RWPE2 (cell line): ENCODE data around the gene RPS6KA2.

ENCODE experiments used
- ATAC-seq: fragments of 200-7000 bp; cut with Tn5 transposase; 3 replicates; pipeline ENCODE4 v1.9.1; 2021; ENCODE audit warnings: low read depth
- DNase-seq: peaks from one replicate; pipeline ENCODE4 v3.0.0-alpha.2; 2020; ENCODE audit warnings: low spot score
- H3K27ac ChIP-seq: fragments of 450-650 bp; 2 replicates; pipeline ENCODE4 v1.5.1; 2017; ENCODE audit warnings: mild to moderate bottlenecking; ENCODE audit not compliant: poor library complexity, severe bottlenecking
- H3K27me3 ChIP-seq: fragments of 250-450 bp; sonication (Bioruptor Pico); 2 replicates; pipeline ENCODE4 v1.5.1; 2021; ENCODE audit warnings: mild to moderate bottlenecking, moderate library complexity; ENCODE audit not compliant: insufficient read depth, poor library complexity, severe bottlenecking
- H3K36me3 ChIP-seq: fragments of 250-450 bp; sonication (Bioruptor Pico); 2 replicates; pipeline ENCODE4 v1.5.1; 2020; ENCODE audit warnings: low read depth, mild to moderate bottlenecking, moderate library complexity
- H3K4me1 ChIP-seq: fragments of 250-450 bp; sonication (Bioruptor Pico); 2 replicates; pipeline ENCODE4 v1.5.1; 2021; ENCODE audit warnings: mild to moderate bottlenecking, moderate library complexity; ENCODE audit not compliant: insufficient read depth, poor library complexity, severe bottlenecking
- H3K4me3 ChIP-seq: fragments of 250-450 bp; sonication (Bioruptor Pico); 2 replicates; pipeline ENCODE4 v1.5.1; 2021; ENCODE audit warnings: mild to moderate bottlenecking, moderate library complexity; ENCODE audit not compliant: severe bottlenecking
- H3K9me3 ChIP-seq: fragments of 250-450 bp; sonication (Bioruptor Pico); 2 replicates; pipeline ENCODE4 v1.5.1; 2021; ENCODE audit warnings: mild to moderate bottlenecking, moderate library complexity; ENCODE audit not compliant: severe bottlenecking
- TF ChIP-seq, protein P1 (sequence below): fragments of 450-650 bp; IDR thresholded peaks from one replicate; pipeline ENCODE4 v1.5.1; 2017; ENCODE audit warnings: mild to moderate bottlenecking, moderate library complexity; ENCODE audit not compliant: poor library complexity, severe bottlenecking

The RPS6KA2 gene

GRCh38 chr6:166459906-166460305, 167.1 kb downstream of the RPS6KA2 start:
- TF ChIP-seq, protein P1, sequence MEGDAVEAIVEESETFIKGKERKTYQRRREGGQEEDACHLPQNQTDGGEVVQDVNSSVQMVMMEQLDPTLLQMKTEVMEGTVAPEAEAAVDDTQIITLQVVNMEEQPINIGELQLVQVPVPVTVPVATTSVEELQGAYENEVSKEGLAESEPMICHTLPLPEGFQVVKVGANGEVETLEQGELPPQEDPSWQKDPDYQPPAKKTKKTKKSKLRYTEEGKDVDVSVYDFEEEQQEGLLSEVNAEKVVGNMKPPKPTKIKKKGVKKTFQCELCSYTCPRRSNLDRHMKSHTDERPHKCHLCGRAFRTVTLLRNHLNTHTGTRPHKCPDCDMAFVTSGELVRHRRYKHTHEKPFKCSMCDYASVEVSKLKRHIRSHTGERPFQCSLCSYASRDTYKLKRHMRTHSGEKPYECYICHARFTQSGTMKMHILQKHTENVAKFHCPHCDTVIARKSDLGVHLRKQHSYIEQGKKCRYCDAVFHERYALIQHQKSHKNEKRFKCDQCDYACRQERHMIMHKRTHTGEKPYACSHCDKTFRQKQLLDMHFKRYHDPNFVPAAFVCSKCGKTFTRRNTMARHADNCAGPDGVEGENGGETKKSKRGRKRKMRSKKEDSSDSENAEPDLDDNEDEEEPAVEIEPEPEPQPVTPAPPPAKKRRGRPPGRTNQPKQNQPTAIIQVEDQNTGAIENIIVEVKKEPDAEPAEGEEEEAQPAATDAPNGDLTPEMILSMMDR, result no peak
- Histone ChIP-seq H3K27ac (peak overlapping the region; percentile 68), H3K27me3 (no peaks in the 10 kb centered on the region), H3K4me1 (peaks cover 9% of the 10 kb centered on the region), H3K36me3 (peaks cover 22% of the 10 kb centered on the region), H3K9me3 (no peaks in the 10 kb centered on the region), H3K4me3 (no peak overlapping the region)
- no peak for ATAC-seq
- no peak for DNase-seq

GRCh38 chr6:166459272-166459671, 167.8 kb downstream of the RPS6KA2 start:
- H3K4me1 ChIP-seq, result peaks cover 9% of the 10 kb centered on the region
- H3K27me3 ChIP-seq, result no peaks in the 10 kb centered on the region
- H3K27ac ChIP-seq, result no peak overlapping the region
- ATAC-seq, result no peak
- TF ChIP-seq, protein P1, result no peak
- no peaks in the 10 kb centered on the region for H3K9me3 ChIP-seq
- no peak overlapping the region for H3K4me3 ChIP-seq
- no peak for DNase-seq
- peaks cover 19% of the 10 kb centered on the region for H3K36me3 ChIP-seq

- H3K4me3 ChIP-seq, result no peak overlapping the region
- TF ChIP-seq, protein P1, result peak; percentile 44
- H3K27me3 ChIP-seq, result no peaks in the 10 kb centered on the region
- DNase-seq, result no peak
- peaks cover 9% of the 10 kb centered on the region for H3K4me1 ChIP-seq
- H3K27ac ChIP-seq, result no peak overlapping the region
- H3K36me3 ChIP-seq, result peaks cover 19% of the 10 kb centered on the region
- no peaks in the 10 kb centered on the region for H3K9me3 ChIP-seq
- no peak; the same call in 2 of the 3 replicates for ATAC-seq
These were observed 170.5 kb downstream of the RPS6KA2 start for GRCh38 chr6:166456395-166457156.

- Histone ChIP-seq H3K4me3 (no peak overlapping the region), H3K27ac (no peak overlapping the region), H3K36me3 (peaks cover 19% of the 10 kb centered on the region), H3K27me3 (no peaks in the 10 kb centered on the region), H3K4me1 (no peaks in the 10 kb centered on the region), H3K9me3 (no peaks in the 10 kb centered on the region)
- DNase-seq, result no peak
- TF ChIP-seq, protein P1, result no peak
- ATAC-seq, result no peak
These were observed 172.1 kb downstream of the RPS6KA2 start for GRCh38 chr6:166454692-166455515.
